ENCODE measurements around the gene SNAP23. TPM values are rescaled to one million over a fixed set of nuclear protein-coding genes. Genes with fewer than 3 reads are reported as not detected.

SNAP23 gene
- total RNA-seq, 2 experiments from 2014 or later = 47.6 to 57.9 TPM

GRCh38 chr15:42482701-42483100 lies 12.7 kb upstream of the SNAP23 start:
- peaks cover 9% of the 10 kb centered on the region for H3K4me1 Mint-ChIP-seq
- no peak overlapping the region for H3K4me3 Mint-ChIP-seq
- H3K9me3 Mint-ChIP-seq = no peaks in the 10 kb centered on the region
- H3K36me3 Mint-ChIP-seq = peaks cover 14% of the 10 kb centered on the region
- DNase-seq = no peak
- POLR2A ChIA-PET = no interaction called here
- no peak for ATAC-seq (ENCODE audit: low read depth)
- H3K27me3 Mint-ChIP-seq = no peaks in the 10 kb centered on the region
- H3K27ac Mint-ChIP-seq = no peak overlapping the region

- H3K27ac Mint-ChIP-seq = no peak overlapping the region
- no peaks in the 10 kb centered on the region for H3K9me3 Mint-ChIP-seq
- peaks cover 13% of the 10 kb centered on the region for H3K36me3 Mint-ChIP-seq
- ATAC-seq (ENCODE audit: low read depth) = no peak
- H3K4me3 Mint-ChIP-seq = no peak overlapping the region
- DNase-seq = no peak
- H3K27me3 Mint-ChIP-seq = no peaks in the 10 kb centered on the region
- POLR2A ChIA-PET = interaction anchor here (1.5 kb wide), 1 partner anchor 11 kb away, joined by 3 read pairs; no protein-coding TSS in a partner anchor
- peaks cover 14% of the 10 kb centered on the region for H3K4me1 Mint-ChIP-seq
These were observed 11.8 kb upstream of the SNAP23 start for GRCh38 chr15:42483677-42484076.

- Mint-ChIP-seq H3K36me3 (peaks cover 2% of the 10 kb centered on the region), H3K27me3 (no peaks in the 10 kb centered on the region), H3K4me3 (peak overlapping the region; percentile 98), H3K9me3 (no peaks in the 10 kb centered on the region), H3K4me1 (peaks cover 28% of the 10 kb centered on the region), H3K27ac (peak overlapping the region; percentile 93)
- POLR2A ChIA-PET = interaction anchor here (0.7 to 1.5 kb wide), 8 partner anchors 10 to 282 kb away, joined by 3 to 16 read pairs (median 4); partner anchors contain the start of genes GANC, HAUS2, LRRC57 and TMEM87A
- ATAC-seq (ENCODE audit: low read depth) (no peak), DNase-seq (no peak)
These were observed 5.2 kb upstream of the SNAP23 start for GRCh38 chr15:42490291-42490670.

- DNase-seq (peak; percentile 91), ATAC-seq (ENCODE audit: low read depth) (peak; percentile 64)
- POLR2A ChIA-PET = interaction anchor here (0.6 to 1.5 kb wide), 13 partner anchors 10 to 951 kb away, joined by 3 to 16 read pairs (median 4); partner anchors contain the start of genes GANC, HAUS2, LRRC57 and STARD9
- peaks cover 2% of the 10 kb centered on the region for H3K36me3 Mint-ChIP-seq
- peak within 1 kb of the TSS; percentile 98 for H3K4me3 Mint-ChIP-seq
- peak within 1 kb of the TSS; percentile 93 for H3K27ac Mint-ChIP-seq
- peaks cover 29% of the 10 kb centered on the region for H3K4me1 Mint-ChIP-seq
- H3K27me3 Mint-ChIP-seq = no peaks in the 10 kb centered on the region
- no peaks in the 10 kb centered on the region for H3K9me3 Mint-ChIP-seq
These were observed 4.5 kb upstream of the SNAP23 start, which contains the start of gene ZNF106 for GRCh38 chr15:42490671-42491538. Gene ZNF106, minus strand, starts transcription at chr15:42491141. Its CDS starts 18,852 bp downstream, at chr15:42472289.

GRCh38 chr15:42491539-42492225 lies 3.8 kb upstream of the SNAP23 start:
- H3K9me3 Mint-ChIP-seq = no peaks in the 10 kb centered on the region

GRCh38 chr15:42493679-42494078 lies 1.8 kb upstream of the SNAP23 start:
- peaks cover 2% of the 10 kb centered on the region for H3K36me3 Mint-ChIP-seq
- DNase-seq = no peak
- peaks cover 32% of the 10 kb centered on the region for H3K4me1 Mint-ChIP-seq
- no peaks in the 10 kb centered on the region for H3K9me3 Mint-ChIP-seq
- no peak for ATAC-seq (ENCODE audit: low read depth)
- H3K27ac Mint-ChIP-seq = peak overlapping the region; percentile 69
- no peaks in the 10 kb centered on the region for H3K27me3 Mint-ChIP-seq
- peak overlapping the region; percentile 26 for H3K4me3 Mint-ChIP-seq
- POLR2A ChIA-PET = interaction anchor here (1.0 kb wide), 1 partner anchor 54 kb away, joined by 3 read pairs; no protein-coding TSS in a partner anchor

More at GRCh38 chr15:42491539-42492225, 3.8 kb upstream of the SNAP23 start:
- Mint-ChIP-seq H3K27me3 (no peaks in the 10 kb centered on the region), H3K4me3 (peak overlapping the region; percentile 98), H3K36me3 (peaks cover 2% of the 10 kb centered on the region), H3K27ac (peak overlapping the region; percentile 93), H3K4me1 (peaks cover 37% of the 10 kb centered on the region)
- no peak for ATAC-seq (ENCODE audit: low read depth)
- POLR2A ChIA-PET = interaction anchor here (0.6 to 1.5 kb wide), 9 partner anchors 9 to 951 kb away, joined by 3 to 16 read pairs (median 5); partner anchors contain the start of genes GANC, HAUS2, LRRC57 and STARD9
- DNase-seq = no peak

- ATAC-seq (ENCODE audit: low read depth) (no peak), DNase-seq (no peak)
- Mint-ChIP-seq H3K27ac (peak overlapping the region; percentile 93), H3K4me3 (peak overlapping the region; percentile 96), H3K27me3 (no peaks in the 10 kb centered on the region), H3K4me1 (peaks cover 34% of the 10 kb centered on the region), H3K36me3 (peaks cover 2% of the 10 kb centered on the region), H3K9me3 (no peaks in the 10 kb centered on the region)
- POLR2A ChIA-PET = interaction anchor here (1.1 to 1.7 kb wide), 3 partner anchors 9 to 287 kb away, joined by 3 to 4 read pairs (median 3); partner anchors contain the start of gene VPS39
These were observed 455 bp upstream of the SNAP23 start for GRCh38 chr15:42494998-42495360.

GRCh38 chr15:42498212-42499068 lies 3.0 kb downstream of the SNAP23 start:
- no peak for ATAC-seq (ENCODE audit: low read depth)
- no peak overlapping the region for H3K27ac Mint-ChIP-seq
- POLR2A ChIA-PET = interaction anchor here (0.5 kb wide), 1 partner anchor 12 kb away, joined by 4 read pairs; no protein-coding TSS in a partner anchor
- no peak for DNase-seq
- H3K4me3 Mint-ChIP-seq = no peak overlapping the region
- H3K27me3 Mint-ChIP-seq = no peaks in the 10 kb centered on the region
- H3K9me3 Mint-ChIP-seq = no peaks in the 10 kb centered on the region
- no peaks in the 10 kb centered on the region for H3K36me3 Mint-ChIP-seq
- H3K4me1 Mint-ChIP-seq = peaks cover 31% of the 10 kb centered on the region

- Mint-ChIP-seq H3K4me3 (no peak overlapping the region), H3K27me3 (no peaks in the 10 kb centered on the region), H3K4me1 (peaks cover 21% of the 10 kb centered on the region), H3K36me3 (no peaks in the 10 kb centered on the region), H3K9me3 (no peaks in the 10 kb centered on the region), H3K27ac (no peak overlapping the region)
- POLR2A ChIA-PET = interaction anchor here (0.7 to 1.9 kb wide), 2 partner anchors 9 to 21 kb away, joined by 3 to 5 read pairs; partner anchors contain the start of gene ZNF106
- ATAC-seq (ENCODE audit: low read depth) (no peak), DNase-seq (no peak)
These were observed 4.6 kb downstream of the SNAP23 start for GRCh38 chr15:42499858-42500609.

GRCh38 chr15:42502477-42502876 lies 7.0 kb downstream of the SNAP23 start:
- peaks cover 12% of the 10 kb centered on the region for H3K4me1 Mint-ChIP-seq
- DNase-seq (no peak), ATAC-seq (ENCODE audit: low read depth) (no peak)
- H3K9me3 Mint-ChIP-seq = no peaks in the 10 kb centered on the region
- no peak overlapping the region for H3K27ac Mint-ChIP-seq
- H3K36me3 Mint-ChIP-seq = peaks cover 2% of the 10 kb centered on the region
- POLR2A ChIA-PET = no interaction called here
- H3K27me3 Mint-ChIP-seq = no peaks in the 10 kb centered on the region
- no peak overlapping the region for H3K4me3 Mint-ChIP-seq

GRCh38 chr15:42503825-42504224 lies 8.4 kb downstream of the SNAP23 start:
- Mint-ChIP-seq H3K4me1 (peaks cover 6% of the 10 kb centered on the region), H3K36me3 (peaks cover 3% of the 10 kb centered on the region), H3K9me3 (no peaks in the 10 kb centered on the region), H3K27me3 (no peaks in the 10 kb centered on the region), H3K27ac (no peak overlapping the region), H3K4me3 (no peak overlapping the region)
- POLR2A ChIA-PET = no interaction called here
- ATAC-seq (ENCODE audit: low read depth) (no peak), DNase-seq (no peak)

- H3K4me1 Mint-ChIP-seq = peaks cover 2% of the 10 kb centered on the region
- no peak for DNase-seq
These were observed 9.2 kb downstream of the SNAP23 start for GRCh38 chr15:42504631-42505030.

More at GRCh38 chr15:42504631-42505030, 9.2 kb downstream of the SNAP23 start:
- Mint-ChIP-seq H3K27ac (no peak overlapping the region), H3K36me3 (peaks cover 5% of the 10 kb centered on the region), H3K27me3 (no peaks in the 10 kb centered on the region), H3K9me3 (no peaks in the 10 kb centered on the region), H3K4me3 (no peak overlapping the region)
- ATAC-seq (ENCODE audit: low read depth) = no peak
- POLR2A ChIA-PET = interaction anchor here (0.6 kb wide), 1 partner anchor 1778 kb away, joined by 3 read pairs; no protein-coding TSS in a partner anchor

Data from activated naive CD8-positive, alpha-beta T cell treated with anti-CD3 and anti-CD28 coated beads, Interleukin-2, amount 10 ng/mL, durations not matched to agents 7 days and 5 days (primary cell).